Measurements from ENCODE around the gene CMTM5.
"Not testable (repeated sequence)": the region's sequence is repeated elsewhere in the genome, so short reads cannot be mapped to it uniquely, and the experiment has no call there.

CMTM5 gene

DNA sequence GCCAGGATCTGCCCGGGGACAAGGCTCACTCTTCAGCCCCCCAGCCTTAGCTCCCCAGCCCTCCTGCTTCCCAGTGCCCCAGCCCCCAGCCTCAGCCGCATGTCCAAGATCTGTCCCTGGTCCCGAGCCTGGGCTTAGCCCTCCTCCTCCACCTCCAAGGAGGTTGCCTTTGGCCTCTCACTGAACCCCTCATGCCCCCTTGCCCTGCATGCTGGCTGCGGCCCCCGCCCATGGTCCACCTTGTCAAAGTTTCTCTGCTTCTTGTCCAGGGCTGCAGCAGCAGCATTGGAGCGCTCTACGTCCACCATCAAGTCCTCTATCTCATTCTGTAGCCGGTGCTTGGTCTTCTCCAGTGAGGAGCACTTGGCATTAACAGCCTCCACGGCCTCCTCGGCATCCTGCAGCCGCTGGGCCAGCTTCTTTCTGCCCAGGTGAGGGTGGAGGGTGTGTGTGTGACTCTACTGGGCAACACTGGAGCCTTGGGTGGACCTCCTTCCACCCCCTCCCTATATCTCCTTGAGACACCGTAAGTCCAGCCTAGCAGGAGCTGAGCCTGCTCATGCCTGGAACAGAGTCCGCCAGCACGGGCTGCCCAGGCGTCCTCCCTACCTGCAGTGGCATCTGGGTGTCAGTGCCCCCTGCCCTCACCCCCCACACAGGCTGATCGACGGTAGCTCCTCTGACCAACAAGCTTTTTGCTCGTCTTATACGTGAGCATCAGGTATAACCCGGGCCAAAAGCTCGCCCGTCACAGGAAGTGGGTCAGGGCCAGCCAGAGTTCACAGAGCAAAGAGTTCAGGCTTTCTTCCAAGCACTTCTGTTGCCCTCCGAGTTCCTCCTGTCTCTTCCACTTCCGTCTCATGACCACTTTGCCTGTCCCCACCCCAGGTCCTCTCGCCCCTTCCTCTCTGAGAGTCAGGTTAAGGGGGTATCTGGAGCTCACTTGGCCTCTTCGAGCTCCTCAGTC lies 11.4 kb downstream of the CMTM5 start:
- no peaks in the 10 kb centered on the region for H3K36me3 ChIP-seq (ENCODE audit: insufficient read depth)
- H3K27me3 ChIP-seq (ENCODE audit: insufficient read depth, low read depth): peaks cover 16% of the 10 kb centered on the region; the same call in 1 of the 2 replicates
- H3K9ac ChIP-seq: no peak overlapping the region

DNA sequence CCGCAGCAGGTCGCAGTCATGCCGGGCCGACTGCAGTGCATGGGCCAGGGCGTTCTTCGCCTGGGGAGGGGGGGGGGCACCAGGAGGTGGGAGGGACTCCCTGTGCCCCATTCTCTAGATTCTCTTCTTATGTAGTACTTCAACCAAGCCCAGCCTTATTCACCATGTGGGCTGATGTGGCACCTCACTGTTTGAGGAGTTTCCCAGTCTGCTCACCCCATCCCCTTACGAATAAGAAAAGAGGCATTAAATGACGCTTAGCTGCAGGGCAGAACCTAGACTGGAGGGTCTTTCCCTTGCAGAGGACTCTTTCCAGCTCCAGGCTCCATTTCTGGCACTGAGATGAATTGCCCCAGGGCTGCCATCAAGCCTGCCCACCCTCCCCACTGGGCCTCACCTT lies 12.2 kb downstream of the CMTM5 start:
- Histone ChIP-seq H3K79me2 (ENCODE audit: insufficient read depth, low read depth) (no peaks in the 10 kb centered on the region), H4K20me1 (ENCODE audit: insufficient read depth) (no peaks in the 10 kb centered on the region), H3K4me2 (no peak overlapping the region), H3K9ac (no peak overlapping the region), H3K36me3 (ENCODE audit: insufficient read depth) (no peaks in the 10 kb centered on the region), H3K4me3 (IDR thresholded peaks at IDR 0.05; ENCODE audit: insufficient read depth, low read depth, low read length) (no peak overlapping the region), H3K27ac (no peak overlapping the region), H3K4me1 (ENCODE audit: low read depth, poor library complexity, severe bottlenecking) (no peaks in the 10 kb centered on the region), H2AFZ (ENCODE audit: low read depth) (no peak overlapping the region), H3K27me3 (ENCODE audit: insufficient read depth, low read depth) (peaks cover 16% of the 10 kb centered on the region; the same call in 1 of the 2 replicates)
- TF ChIP-seq, protein P1, sequence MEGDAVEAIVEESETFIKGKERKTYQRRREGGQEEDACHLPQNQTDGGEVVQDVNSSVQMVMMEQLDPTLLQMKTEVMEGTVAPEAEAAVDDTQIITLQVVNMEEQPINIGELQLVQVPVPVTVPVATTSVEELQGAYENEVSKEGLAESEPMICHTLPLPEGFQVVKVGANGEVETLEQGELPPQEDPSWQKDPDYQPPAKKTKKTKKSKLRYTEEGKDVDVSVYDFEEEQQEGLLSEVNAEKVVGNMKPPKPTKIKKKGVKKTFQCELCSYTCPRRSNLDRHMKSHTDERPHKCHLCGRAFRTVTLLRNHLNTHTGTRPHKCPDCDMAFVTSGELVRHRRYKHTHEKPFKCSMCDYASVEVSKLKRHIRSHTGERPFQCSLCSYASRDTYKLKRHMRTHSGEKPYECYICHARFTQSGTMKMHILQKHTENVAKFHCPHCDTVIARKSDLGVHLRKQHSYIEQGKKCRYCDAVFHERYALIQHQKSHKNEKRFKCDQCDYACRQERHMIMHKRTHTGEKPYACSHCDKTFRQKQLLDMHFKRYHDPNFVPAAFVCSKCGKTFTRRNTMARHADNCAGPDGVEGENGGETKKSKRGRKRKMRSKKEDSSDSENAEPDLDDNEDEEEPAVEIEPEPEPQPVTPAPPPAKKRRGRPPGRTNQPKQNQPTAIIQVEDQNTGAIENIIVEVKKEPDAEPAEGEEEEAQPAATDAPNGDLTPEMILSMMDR (conservative IDR thresholded peaks at IDR 0.05; ENCODE audit: low read depth, low read length): no peak

More for the DNA sequence above, 11.4 kb downstream of the CMTM5 start:
- Histone ChIP-seq H3K4me3 (IDR thresholded peaks at IDR 0.05; ENCODE audit: insufficient read depth, low read depth, low read length) (no peak overlapping the region), H3K27ac (no peak overlapping the region), H3K79me2 (ENCODE audit: insufficient read depth, low read depth) (no peaks in the 10 kb centered on the region), H3K4me2 (no peak overlapping the region), H4K20me1 (ENCODE audit: insufficient read depth) (no peaks in the 10 kb centered on the region), H3K4me1 (ENCODE audit: low read depth, poor library complexity, severe bottlenecking) (no peaks in the 10 kb centered on the region), H2AFZ (ENCODE audit: low read depth) (no peak overlapping the region)
- TF ChIP-seq, protein P1 (conservative IDR thresholded peaks at IDR 0.05; ENCODE audit: low read depth, low read length): no peak

- Histone ChIP-seq H3K4me3 (IDR thresholded peaks at IDR 0.05; ENCODE audit: insufficient read depth, low read depth, low read length) (no peak overlapping the region), H4K20me1 (ENCODE audit: insufficient read depth) (no peaks in the 10 kb centered on the region), H3K27ac (no peak overlapping the region), H3K27me3 (ENCODE audit: insufficient read depth, low read depth) (peaks cover 16% of the 10 kb centered on the region; the same call in 1 of the 2 replicates), H3K4me1 (ENCODE audit: low read depth, poor library complexity, severe bottlenecking) (no peaks in the 10 kb centered on the region), H3K79me2 (ENCODE audit: insufficient read depth, low read depth) (no peaks in the 10 kb centered on the region), H2AFZ (ENCODE audit: low read depth) (no peak overlapping the region), H3K36me3 (ENCODE audit: insufficient read depth) (no peaks in the 10 kb centered on the region), H3K9ac (no peak overlapping the region), H3K4me2 (no peak overlapping the region)
- TF ChIP-seq, protein P1 (conservative IDR thresholded peaks at IDR 0.05; ENCODE audit: low read depth, low read length): no peak
Measured at GRCh38 chr14:23389396-23389795, 12.6 kb downstream of the CMTM5 start.

DNA sequence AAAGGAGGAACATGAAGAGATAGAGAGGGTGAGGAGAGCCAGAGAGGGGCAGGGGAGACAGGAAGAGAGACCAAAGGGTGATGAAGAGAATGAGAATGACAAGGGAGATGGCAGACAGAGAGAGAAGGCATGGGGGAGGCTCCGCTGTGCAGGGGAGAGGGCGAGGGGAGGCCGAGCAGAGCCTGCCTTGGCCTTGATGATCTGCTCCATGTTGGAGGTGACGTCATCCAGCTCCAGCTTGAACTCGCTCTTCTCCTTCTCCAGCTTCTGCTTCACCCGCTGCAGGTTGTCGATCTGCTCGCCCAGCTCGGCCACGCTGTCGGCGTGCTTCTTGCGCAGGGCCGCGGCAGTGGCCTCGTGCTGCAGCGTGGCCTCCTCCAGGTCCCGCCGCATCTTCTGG lies 13.0 kb downstream of the CMTM5 start:
- not testable (repeated sequence) for H3K36me3 ChIP-seq (ENCODE audit: insufficient read depth); H3K4me3 ChIP-seq (IDR thresholded peaks at IDR 0.05; ENCODE audit: insufficient read depth, low read depth, low read length); H3K27ac ChIP-seq; H3K79me2 ChIP-seq (ENCODE audit: insufficient read depth, low read depth); H2AFZ ChIP-seq (ENCODE audit: low read depth); H3K9ac ChIP-seq; H3K4me1 ChIP-seq (ENCODE audit: low read depth, poor library complexity, severe bottlenecking); H4K20me1 ChIP-seq (ENCODE audit: insufficient read depth); H3K4me2 ChIP-seq
- peaks cover 16% of the 10 kb centered on the region; the same call in 1 of the 2 replicates for H3K27me3 ChIP-seq (ENCODE audit: insufficient read depth, low read depth)

DNA sequence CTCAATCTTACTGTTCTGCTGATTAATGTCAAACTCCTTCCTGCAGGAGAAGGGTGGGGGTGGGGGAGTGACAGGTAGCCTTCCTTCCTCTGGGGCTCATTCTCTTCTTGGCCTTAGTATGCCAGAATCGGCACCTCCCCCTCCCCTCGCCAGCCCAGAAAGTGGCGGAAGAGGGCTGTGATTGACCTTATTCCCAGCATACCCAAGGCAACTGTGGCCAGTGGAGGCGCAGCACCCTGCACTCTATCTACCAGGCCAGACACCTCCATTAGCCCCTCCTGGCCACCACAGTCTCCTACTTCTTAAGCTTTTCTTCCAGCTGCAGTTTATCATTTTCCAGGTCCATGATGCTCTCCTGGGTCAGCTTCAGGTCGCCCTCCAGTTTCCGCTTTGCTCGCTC lies 15.8 kb downstream of the CMTM5 start:
- H3K79me2 ChIP-seq (ENCODE audit: insufficient read depth, low read depth): no peaks in the 10 kb centered on the region
- no peaks in the 10 kb centered on the region for H3K4me1 ChIP-seq (ENCODE audit: low read depth, poor library complexity, severe bottlenecking)
- H3K27me3 ChIP-seq (ENCODE audit: insufficient read depth, low read depth): peaks cover 8% of the 10 kb centered on the region; the same call in 1 of the 2 replicates
- H4K20me1 ChIP-seq (ENCODE audit: insufficient read depth): no peaks in the 10 kb centered on the region
- H3K36me3 ChIP-seq (ENCODE audit: insufficient read depth): no peaks in the 10 kb centered on the region
- H3K27ac ChIP-seq: no peak overlapping the region
- no peak overlapping the region for H2AFZ ChIP-seq (ENCODE audit: low read depth)
- TF ChIP-seq, protein P1 (conservative IDR thresholded peaks at IDR 0.05; ENCODE audit: low read depth, low read length): no peak
- no peak overlapping the region for H3K4me3 ChIP-seq (IDR thresholded peaks at IDR 0.05; ENCODE audit: insufficient read depth, low read depth, low read length)
- H3K4me2 ChIP-seq: no peak overlapping the region
- H3K9ac ChIP-seq: no peak overlapping the region
